LNCaP clone FGC (cell line): Measurements from ENCODE around the gene PHLDA2.

ENCODE experiments used
- DNase-seq: peaks from one replicate; pipeline ENCODE4 v3.0.0-alpha.2; 2011; ENCODE audit warnings: low read depth
- H3K4me3 ChIP-seq: 2 replicates; pipeline ENCODE4 v1.5.1; 2011; ENCODE audit warnings: mild to moderate bottlenecking, low read depth, low read length, control low read depth
- TF ChIP-seq, protein P1 (sequence below): IDR thresholded peaks from 2 replicates; pipeline ENCODE4 v1.5.1; 2012; ENCODE audit warnings: mild to moderate bottlenecking; ENCODE audit not compliant: control insufficient read depth, insufficient read depth; ENCODE audit errors: extremely low read depth

The PHLDA2 gene, protein sequence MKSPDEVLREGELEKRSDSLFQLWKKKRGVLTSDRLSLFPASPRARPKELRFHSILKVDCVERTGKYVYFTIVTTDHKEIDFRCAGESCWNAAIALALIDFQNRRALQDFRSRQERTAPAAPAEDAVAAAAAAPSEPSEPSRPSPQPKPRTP

DNA sequence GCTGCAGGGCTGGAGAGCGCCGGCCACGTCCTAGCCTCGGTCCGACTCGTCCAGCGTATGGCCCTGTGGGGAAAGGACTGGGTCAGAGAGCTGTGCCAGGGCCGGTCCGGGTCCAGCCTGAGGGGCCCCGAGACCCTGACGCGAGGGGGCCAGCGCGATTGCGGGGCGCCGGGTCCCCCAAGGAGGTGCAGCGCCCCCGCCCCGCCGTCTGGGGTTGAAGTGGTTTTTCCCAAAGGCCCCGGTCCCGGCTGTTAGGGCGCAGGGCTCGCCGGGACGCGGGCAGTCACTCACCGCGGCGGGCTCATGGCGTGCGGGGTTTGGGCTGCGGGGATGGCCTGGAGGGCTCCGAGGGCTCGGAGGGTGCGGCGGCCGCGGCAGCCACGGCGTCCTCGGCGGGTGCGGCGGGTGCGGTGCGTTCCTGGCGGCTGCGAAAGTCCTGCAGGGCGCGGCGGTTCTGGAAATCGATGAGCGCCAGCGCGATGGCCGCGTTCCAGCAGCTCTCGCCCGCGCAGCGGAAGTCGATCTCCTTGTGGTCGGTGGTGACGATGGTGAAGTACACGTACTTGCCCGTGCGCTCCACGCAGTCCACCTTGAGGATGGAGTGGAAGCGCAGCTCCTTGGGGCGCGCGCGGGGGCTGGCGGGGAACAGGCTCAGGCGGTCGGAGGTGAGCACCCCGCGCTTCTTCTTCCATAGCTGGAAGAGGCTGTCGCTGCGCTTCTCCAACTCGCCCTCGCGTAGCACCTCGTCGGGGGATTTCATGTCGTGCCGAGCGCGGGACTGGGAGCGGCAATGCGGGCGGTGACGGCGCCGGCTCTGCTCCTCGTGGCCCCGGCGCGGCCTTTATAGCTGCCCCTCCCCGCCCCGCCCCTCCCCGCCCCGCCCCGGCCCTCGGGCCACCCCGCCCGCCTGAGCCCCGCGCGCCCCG, at the start of gene PHLDA2:
Gene PHLDA2, minus strand, starts transcription at position 816 of the 926 bp plus-strand sequence. Its CDS starts 56 bp downstream, at position 760.
- DNase-seq = no peak
- peak within 1 kb of the TSS; percentile 68 for H3K4me3 ChIP-seq
- TF ChIP-seq, protein P1, sequence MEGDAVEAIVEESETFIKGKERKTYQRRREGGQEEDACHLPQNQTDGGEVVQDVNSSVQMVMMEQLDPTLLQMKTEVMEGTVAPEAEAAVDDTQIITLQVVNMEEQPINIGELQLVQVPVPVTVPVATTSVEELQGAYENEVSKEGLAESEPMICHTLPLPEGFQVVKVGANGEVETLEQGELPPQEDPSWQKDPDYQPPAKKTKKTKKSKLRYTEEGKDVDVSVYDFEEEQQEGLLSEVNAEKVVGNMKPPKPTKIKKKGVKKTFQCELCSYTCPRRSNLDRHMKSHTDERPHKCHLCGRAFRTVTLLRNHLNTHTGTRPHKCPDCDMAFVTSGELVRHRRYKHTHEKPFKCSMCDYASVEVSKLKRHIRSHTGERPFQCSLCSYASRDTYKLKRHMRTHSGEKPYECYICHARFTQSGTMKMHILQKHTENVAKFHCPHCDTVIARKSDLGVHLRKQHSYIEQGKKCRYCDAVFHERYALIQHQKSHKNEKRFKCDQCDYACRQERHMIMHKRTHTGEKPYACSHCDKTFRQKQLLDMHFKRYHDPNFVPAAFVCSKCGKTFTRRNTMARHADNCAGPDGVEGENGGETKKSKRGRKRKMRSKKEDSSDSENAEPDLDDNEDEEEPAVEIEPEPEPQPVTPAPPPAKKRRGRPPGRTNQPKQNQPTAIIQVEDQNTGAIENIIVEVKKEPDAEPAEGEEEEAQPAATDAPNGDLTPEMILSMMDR = no peak

DNA sequence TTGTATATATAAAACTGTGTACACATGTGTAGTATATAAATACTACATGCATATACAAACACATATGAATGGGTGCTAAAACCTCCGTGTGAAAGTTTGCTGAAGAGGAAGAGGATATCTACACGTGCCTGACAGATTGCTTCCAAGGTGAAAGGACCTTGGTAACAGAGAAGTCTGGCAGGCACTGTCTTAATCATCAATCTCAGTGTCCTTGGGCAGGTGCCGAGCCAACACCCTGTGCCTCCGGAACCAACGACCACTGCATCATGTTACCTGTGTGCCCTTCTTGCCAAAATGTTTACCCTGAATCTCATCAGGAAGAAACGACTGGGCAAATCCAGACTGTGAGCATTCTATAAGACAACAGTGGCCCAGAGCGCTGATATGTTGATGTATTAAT, 47.9 kb upstream of the PHLDA2 start:
- TF ChIP-seq, protein P1 = no peak
- H3K4me3 ChIP-seq = no peak overlapping the region
- DNase-seq = no peak

GRCh38 chr11:2976294-2977063, 47.3 kb upstream of the PHLDA2 start:
- TF ChIP-seq, protein P1 = no peak

DNA sequence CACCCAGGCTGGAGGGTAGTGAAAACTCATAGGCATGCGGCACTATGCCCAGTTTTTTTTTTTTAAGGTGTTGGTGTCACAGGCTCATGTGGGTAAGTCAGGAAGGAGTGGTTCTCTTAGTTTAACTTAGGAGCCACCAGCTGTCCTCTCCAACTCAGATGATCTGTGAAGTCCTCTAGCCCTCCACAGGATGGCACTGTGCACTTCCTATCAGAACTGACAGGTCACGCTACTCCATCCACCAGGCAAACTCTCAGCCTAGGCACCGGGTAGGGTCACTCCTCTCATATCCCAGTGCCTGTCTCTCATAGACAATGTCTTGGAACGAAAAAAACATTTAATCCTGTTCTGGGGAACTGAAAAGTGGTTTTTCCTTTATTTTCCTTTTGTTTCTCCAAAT, 46.4 kb upstream of the PHLDA2 start:
- no peak for DNase-seq
- no peak overlapping the region for H3K4me3 ChIP-seq
- TF ChIP-seq, protein P1 = peak; percentile 61

More at GRCh38 chr11:2976294-2977063, 47.3 kb upstream of the PHLDA2 start:
- no peak for DNase-seq
- no peak overlapping the region for H3K4me3 ChIP-seq

- no peak for DNase-seq
- TF ChIP-seq, protein P1 = no peak
- no peak overlapping the region for H3K4me3 ChIP-seq
These were observed 45.1 kb upstream of the PHLDA2 start for GRCh38 chr11:2974272-2974671.

DNA sequence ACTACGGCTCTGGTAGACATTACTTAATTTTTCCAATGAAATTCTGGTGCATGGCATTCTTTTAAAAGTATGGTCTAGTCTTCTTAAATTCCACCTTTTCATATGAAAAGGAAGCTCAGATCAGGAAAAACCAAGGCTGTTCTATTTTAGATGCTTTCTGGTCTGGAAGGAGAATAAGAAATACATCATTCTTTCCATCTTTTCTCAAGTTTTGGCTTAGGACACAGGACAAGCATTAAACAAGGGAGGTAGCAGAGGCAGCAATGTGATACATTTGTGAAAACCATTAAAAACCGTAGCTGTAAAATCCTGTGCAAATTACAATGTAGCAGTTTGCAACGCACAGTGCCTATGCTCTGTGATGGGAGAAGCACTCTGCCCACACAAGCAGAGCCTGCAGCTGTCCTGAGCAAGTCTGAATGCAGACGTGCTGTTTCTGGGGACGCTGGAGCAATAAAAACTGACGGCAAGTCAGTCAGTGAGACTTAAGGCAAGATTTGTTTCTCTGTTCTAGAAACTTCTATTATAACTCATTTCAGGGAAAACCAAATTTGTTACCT, 39.2 kb upstream of the PHLDA2 start:
- TF ChIP-seq, protein P1 = no peak
- H3K4me3 ChIP-seq = no peak overlapping the region
- no peak for DNase-seq
